Head of caudate nucleus (tissue), 42 donors: Measurements from ENCODE around the gene OR10A2.
"Not testable (repeated sequence)": the region's sequence is repeated elsewhere in the genome, so short reads cannot be mapped to it uniquely, and the experiment has no call there.

Source experiments
- DNase-seq, 42 donors: peaks; one replicate each; pipeline versions ENCODE4 v3.0.0 to v3.0.0-alpha.2; 2020 to 2021; ENCODE audit warnings: mixed read lengths in 7 of 42
- intact Hi-C: fragments of 100-400 bp; cut with DNase I; formaldehyde crosslinking; loops from one replicate; pipeline ENCODE4 v1.15.0; 2022

Gene OR10A2

DNA sequence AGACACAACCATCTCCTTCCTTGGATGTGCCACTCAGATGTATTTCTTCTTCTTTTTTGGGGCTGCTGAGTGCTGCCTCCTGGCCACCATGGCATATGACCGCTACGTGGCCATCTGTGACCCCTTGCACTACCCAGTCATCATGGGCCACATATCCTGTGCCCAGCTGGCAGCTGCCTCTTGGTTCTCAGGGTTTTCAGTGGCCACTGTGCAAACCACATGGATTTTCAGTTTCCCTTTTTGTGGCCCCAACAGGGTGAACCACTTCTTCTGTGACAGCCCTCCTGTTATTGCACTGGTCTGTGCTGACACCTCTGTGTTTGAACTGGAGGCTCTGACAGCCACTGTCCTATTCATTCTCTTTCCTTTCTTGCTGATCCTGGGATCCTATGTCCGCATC is 14.1 kb downstream of the OR10A2 start:
- intact Hi-C loops, result no loop called here
- DNase-seq, result no peak

GRCh38 chr11:6882751-6883150 is 19.9 kb downstream of the OR10A2 start:
- intact Hi-C loops, result no loop called here
- no peak for DNase-seq

DNA sequence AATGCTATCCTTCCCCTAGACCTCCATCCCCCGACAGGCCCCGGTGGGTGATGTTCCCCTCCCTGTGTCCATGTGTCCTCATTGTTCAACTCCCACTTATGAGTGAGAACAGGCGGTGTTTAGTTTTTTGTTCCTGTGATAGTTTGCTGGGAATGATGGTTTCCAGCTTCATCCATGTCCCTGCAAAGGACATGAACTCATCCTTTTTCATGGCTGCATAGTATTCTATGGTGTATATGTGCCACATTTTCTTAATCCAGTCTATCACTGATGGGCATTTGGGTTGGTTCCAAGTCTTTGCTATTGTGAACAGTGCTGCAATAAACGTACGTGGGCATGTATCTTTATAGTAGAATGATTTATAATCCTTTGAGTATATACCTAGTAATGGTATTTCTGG is 24.9 kb downstream of the OR10A2 start:
- DNase-seq, intact Hi-C loops: not testable (repeated sequence)

DNA sequence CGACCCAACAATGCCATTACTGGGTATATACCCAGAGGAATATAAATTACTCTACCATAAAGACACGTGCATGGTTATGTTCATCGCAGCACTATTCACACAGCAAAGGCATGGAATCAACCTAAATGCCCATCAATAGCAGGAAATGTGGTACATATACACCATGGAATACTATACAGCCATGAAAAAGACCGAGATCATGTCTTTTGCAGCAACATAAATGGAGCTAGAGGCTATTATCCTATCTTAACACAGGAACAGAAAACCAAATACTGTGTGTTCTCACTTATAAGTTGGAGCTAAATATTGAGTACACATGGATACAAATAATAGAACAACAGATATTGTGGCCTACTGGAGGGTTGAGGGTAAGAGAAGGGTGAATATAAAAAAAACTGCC is 26.0 kb downstream of the OR10A2 start:
- no peak for DNase-seq
- intact Hi-C loops, result no loop called here

DNA sequence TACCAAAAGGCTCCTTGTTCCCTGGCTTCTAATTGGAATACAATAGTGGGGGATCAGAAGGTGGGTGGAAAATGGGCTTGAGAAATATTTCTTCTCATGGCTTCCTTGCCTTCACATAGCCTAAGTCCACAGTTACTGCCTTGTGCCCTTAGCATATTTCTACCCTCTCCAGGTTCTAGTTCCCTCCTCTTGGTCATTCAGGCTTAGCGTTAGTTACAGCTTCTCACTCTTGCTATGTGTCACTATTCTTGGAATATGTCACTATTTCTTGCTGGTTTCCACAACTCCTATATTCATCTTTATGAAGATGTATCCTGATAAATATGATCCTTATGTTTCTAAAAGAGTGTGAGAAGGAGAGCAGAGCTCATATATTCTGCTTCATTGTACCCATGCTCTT is 27.0 kb downstream of the OR10A2 start:
- intact Hi-C loops, result no loop called here
- no peak for DNase-seq

- no peak for DNase-seq
- intact Hi-C loops, result no loop called here
Observed at GRCh38 chr11:6892400-6892799, 29.5 kb downstream of the OR10A2 start, which contains the start of gene OR2D2. OR2D2 (minus strand) TSS chr11:6892500; CDS start chr11:6892500, 0 bp downstream.

DNA sequence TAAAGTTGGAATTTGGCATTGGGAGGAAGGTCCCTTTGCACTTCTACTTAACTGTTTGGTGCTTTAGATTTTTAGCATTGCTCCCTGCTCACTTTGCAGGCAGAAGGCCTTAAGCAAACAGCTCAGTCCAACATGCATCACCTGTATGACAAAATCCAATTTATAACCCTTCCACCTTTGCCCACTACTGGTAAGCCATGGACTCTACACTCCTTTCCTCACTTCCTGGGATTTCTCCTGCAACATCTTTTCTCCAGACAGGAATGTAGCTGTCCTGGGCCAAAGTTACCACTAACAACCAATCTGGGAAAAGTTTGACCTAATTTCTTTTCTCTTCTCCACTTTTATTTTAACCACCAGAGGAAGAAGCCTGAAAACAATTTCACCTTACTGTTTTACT is 31.2 kb downstream of the OR10A2 start:
- no peak for DNase-seq
- intact Hi-C loops, result no loop called here

- DNase-seq, result no peak
- intact Hi-C loops, result no loop called here
Observed at GRCh38 chr11:6895010-6895409, 32.2 kb downstream of the OR10A2 start.

GRCh38 chr11:6898911-6899310 is 36.1 kb downstream of the OR10A2 start:
- intact Hi-C loops, result no loop called here
- no peak for DNase-seq

DNA sequence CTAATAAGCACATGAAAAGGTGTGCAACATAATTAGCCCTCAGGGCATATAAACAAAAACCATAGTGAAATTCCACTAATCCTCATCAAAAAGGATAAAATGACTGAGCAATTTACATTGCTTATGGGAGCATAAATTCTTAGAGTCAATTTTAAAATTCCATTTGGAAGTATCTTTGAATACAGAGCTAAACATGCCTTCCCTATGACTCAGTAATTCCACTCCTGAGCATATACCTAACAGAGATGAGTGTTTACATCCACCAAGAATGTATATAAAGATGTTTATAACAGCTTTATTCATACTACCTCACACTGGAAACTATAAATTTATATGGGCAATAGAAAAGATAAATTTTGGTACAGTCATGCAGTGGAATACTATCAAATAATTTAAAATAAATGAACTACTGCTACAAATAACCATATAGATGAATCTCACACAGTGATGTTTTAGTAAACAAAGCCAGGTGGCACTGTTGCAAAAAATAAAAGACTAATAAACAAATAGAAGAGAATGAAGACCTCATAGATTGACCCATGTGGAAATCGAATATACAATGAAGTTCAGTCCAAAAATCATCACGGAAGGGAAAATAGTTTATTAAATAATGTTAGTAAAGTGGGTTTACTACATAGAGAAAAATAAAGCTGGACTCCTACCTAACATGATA is 37.6 kb downstream of the OR10A2 start:
- intact Hi-C loops, result no loop called here

GRCh38 chr11:6904804-6905203 is 41.9 kb downstream of the OR10A2 start:
- intact Hi-C loops, DNase-seq: not testable (repeated sequence)

More for the DNA sequence above, 37.6 kb downstream of the OR10A2 start:
- no peak for DNase-seq

GRCh38 chr11:6911378-6911777 is 48.5 kb downstream of the OR10A2 start:
- intact Hi-C loops, result loop anchor here (10.0 kb wide), 1 partner anchor 393 kb away; no protein-coding TSS in a partner anchor
- DNase-seq, result no peak

GRCh38 chr11:6911948-6912347 is 49.1 kb downstream of the OR10A2 start:
- intact Hi-C loops, result loop anchor here (10.0 kb wide), 1 partner anchor 393 kb away; no protein-coding TSS in a partner anchor
- DNase-seq, result no peak

DNA sequence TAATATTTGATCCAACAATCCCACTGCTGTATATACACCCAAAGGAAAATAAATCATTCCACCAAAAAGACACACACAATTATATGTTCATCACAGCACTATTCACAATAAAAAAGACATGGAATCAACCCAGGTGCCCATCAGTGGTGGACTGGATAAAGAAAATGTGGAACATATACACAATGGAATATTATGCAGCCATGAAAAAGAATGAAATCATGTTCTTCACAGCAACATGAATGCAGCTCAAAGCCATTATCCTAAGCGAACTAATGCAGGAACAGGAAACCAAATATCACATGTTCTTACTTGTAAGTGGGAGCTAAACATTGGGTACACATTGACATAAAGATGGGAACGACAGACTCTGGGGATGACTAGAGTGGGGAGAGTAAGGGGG is 56.8 kb downstream of the OR10A2 start:
- DNase-seq, result no peak
- intact Hi-C loops, result loop anchor here (10.0 kb wide), 1 partner anchor 385 kb away; no protein-coding TSS in a partner anchor

GRCh38 chr11:6920702-6921101 is 57.8 kb downstream of the OR10A2 start, which contains the start of gene OR2D3:
OR2D3 (plus strand) TSS chr11:6921002; CDS start chr11:6921002, 0 bp downstream.
- no peak for DNase-seq
- intact Hi-C loops, result no loop called here
